ENCODE results near the gene RAET1G. TPM values are rescaled to one million over a fixed set of nuclear protein-coding genes. Genes with fewer than 3 reads are reported as not detected.

RAET1G gene
- total RNA-seq, 1 experiment from 2014 or later: 0.45 TPM

- no TSS peak for BruUV-seq (replicated peaks)
- no peaks in the 10 kb centered on the region for H3K4me1 ChIP-seq (ENCODE audit: insufficient read depth, low read length, poor library complexity, severe bottlenecking)
- intact Hi-C loops (cut with micrococcal nuclease; ENCODE audit: unreplicated experiment): no loop called here
- no peak for TF ChIP-seq CTCF (conservative IDR thresholded peaks at IDR 0.05; ENCODE audit: low read depth, low read length)
- TF ChIP-seq EZH2 (IDR thresholded peaks at IDR 0.05; ENCODE audit: borderline replicate concordance, low read depth, low read length, poor library complexity, severe bottlenecking): no peak
- H3K27ac ChIP-seq (ENCODE audit: low read depth, low read length, poor library complexity, severe bottlenecking): no peak overlapping the region
- ChIA-PET POLR2A (ENCODE audit: low non-redundant PET) (no interaction called here), CTCF (no interaction called here)
- H3K9me3 ChIP-seq (ENCODE audit: low read depth, low read length, poor library complexity, severe bottlenecking): no peaks in the 10 kb centered on the region
- H3K27me3 ChIP-seq (replicated peaks; ENCODE audit: insufficient read depth, low read depth, low read length, poor library complexity): peaks cover 32% of the 10 kb centered on the region
- no peak overlapping the region for H3K4me3 ChIP-seq (ENCODE audit: low read depth, low read length, poor library complexity, severe bottlenecking)
- DNase-seq (ENCODE audit: low spot score): no peak
- no peaks in the 10 kb centered on the region for H3K36me3 ChIP-seq (ENCODE audit: insufficient read depth, low read length, poor library complexity, severe bottlenecking)
These were observed 28.7 kb upstream of the RAET1G start for GRCh38 chr6:149951626-149952025.

GRCh38 chr6:149951096-149951495 lies 28.2 kb upstream of the RAET1G start:
- CTCF ChIA-PET: no interaction called here
- Histone ChIP-seq H3K9me3 (ENCODE audit: low read depth, low read length, poor library complexity, severe bottlenecking) (no peaks in the 10 kb centered on the region), H3K36me3 (ENCODE audit: insufficient read depth, low read length, poor library complexity, severe bottlenecking) (no peaks in the 10 kb centered on the region), H3K27ac (ENCODE audit: low read depth, low read length, poor library complexity, severe bottlenecking) (no peak overlapping the region), H3K4me1 (ENCODE audit: insufficient read depth, low read length, poor library complexity, severe bottlenecking) (no peaks in the 10 kb centered on the region), H3K4me3 (ENCODE audit: low read depth, low read length, poor library complexity, severe bottlenecking) (no peak overlapping the region), H3K27me3 (replicated peaks; ENCODE audit: insufficient read depth, low read depth, low read length, poor library complexity) (peaks cover 28% of the 10 kb centered on the region)
- POLR2A ChIA-PET (ENCODE audit: low non-redundant PET): no interaction called here
- TF ChIP-seq CTCF (conservative IDR thresholded peaks at IDR 0.05; ENCODE audit: low read depth, low read length) (no peak), EZH2 (IDR thresholded peaks at IDR 0.05; ENCODE audit: borderline replicate concordance, low read depth, low read length, poor library complexity, severe bottlenecking) (no peak)
- no peak for DNase-seq (ENCODE audit: low spot score)
- no TSS peak for BruUV-seq (replicated peaks)
- intact Hi-C loops (cut with micrococcal nuclease; ENCODE audit: unreplicated experiment): no loop called here

- H3K27me3 ChIP-seq (replicated peaks; ENCODE audit: insufficient read depth, low read depth, low read length, poor library complexity): peaks cover 22% of the 10 kb centered on the region
- BruUV-seq (replicated peaks): no TSS peak
- ChIA-PET POLR2A (ENCODE audit: low non-redundant PET) (no interaction called here), CTCF (no interaction called here)
- TF ChIP-seq EZH2 (IDR thresholded peaks at IDR 0.05; ENCODE audit: borderline replicate concordance, low read depth, low read length, poor library complexity, severe bottlenecking) (no peak), CTCF (conservative IDR thresholded peaks at IDR 0.05; ENCODE audit: low read depth, low read length) (no peak)
- H3K36me3 ChIP-seq (ENCODE audit: insufficient read depth, low read length, poor library complexity, severe bottlenecking): no peaks in the 10 kb centered on the region
- no peak for DNase-seq (ENCODE audit: low spot score)
- H3K27ac ChIP-seq (ENCODE audit: low read depth, low read length, poor library complexity, severe bottlenecking): no peak overlapping the region
- no peak overlapping the region for H3K4me3 ChIP-seq (ENCODE audit: low read depth, low read length, poor library complexity, severe bottlenecking)
- intact Hi-C loops (cut with micrococcal nuclease; ENCODE audit: unreplicated experiment): no loop called here
- H3K4me1 ChIP-seq (ENCODE audit: insufficient read depth, low read length, poor library complexity, severe bottlenecking): no peaks in the 10 kb centered on the region
- H3K9me3 ChIP-seq (ENCODE audit: low read depth, low read length, poor library complexity, severe bottlenecking): no peaks in the 10 kb centered on the region
These were observed 27.5 kb upstream of the RAET1G start for GRCh38 chr6:149950423-149950822.
